HG02970 (cell line): ENCODE data around the gene RWDD1.

Source experiments
- ATAC-seq: cut with Tn5 transposase; IDR thresholded peaks from one replicate; pipeline ENCODE4 v1.9.1; 2021; ENCODE audit warnings: mild to moderate bottlenecking, moderate library complexity, moderate number of reproducible peaks; ENCODE audit not compliant: unreplicated experiment, low FRiP score

RWDD1 gene, protein sequence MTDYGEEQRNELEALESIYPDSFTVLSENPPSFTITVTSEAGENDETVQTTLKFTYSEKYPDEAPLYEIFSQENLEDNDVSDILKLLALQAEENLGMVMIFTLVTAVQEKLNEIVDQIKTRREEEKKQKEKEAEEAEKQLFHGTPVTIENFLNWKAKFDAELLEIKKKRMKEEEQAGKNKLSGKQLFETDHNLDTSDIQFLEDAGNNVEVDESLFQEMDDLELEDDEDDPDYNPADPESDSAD

DNA sequence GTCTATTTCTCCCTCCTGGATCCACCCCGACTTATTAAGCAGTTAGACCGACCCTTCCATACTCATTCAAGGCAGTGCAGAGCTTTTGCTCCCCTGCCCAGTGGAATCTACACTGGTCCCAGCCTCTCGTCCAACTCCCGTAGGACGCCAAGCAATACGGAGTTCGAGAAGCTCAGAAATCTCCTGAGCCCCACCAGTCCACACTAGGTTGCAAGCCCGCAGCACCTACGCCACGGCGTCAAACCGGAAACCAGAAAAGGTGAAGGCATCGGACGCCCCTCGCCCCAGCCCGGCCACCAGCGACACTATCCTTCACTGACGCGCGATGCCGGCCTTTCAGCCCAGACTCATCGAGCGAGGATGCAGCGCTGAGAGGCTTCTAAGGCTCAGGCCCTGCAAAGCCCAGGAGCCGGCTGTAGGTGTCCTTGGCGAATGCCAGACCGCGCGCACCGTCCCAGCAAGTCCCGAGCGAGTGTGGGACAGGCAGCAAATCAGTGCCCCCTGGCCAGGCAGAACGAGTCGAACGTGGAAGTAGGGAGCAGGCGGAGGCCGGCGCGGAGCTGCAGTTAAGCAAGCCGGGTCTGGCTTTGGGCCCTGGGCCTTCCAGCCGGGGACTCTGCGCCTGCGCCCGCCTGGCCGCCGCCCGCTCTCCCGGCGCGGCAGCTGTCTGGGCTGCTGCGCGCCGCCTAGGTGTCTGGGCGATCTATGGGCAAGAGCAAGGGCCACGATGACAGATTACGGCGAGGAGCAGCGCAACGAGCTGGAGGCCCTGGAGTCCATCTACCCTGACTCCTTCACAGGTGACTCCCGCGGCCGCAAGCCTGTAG lies at the start of gene RWDD1:
RWDD1 (plus strand) TSS at position 649 of the 827 bp plus-strand sequence; CDS start at position 728, 79 bp downstream.
- ATAC-seq: peak; percentile 97

DNA sequence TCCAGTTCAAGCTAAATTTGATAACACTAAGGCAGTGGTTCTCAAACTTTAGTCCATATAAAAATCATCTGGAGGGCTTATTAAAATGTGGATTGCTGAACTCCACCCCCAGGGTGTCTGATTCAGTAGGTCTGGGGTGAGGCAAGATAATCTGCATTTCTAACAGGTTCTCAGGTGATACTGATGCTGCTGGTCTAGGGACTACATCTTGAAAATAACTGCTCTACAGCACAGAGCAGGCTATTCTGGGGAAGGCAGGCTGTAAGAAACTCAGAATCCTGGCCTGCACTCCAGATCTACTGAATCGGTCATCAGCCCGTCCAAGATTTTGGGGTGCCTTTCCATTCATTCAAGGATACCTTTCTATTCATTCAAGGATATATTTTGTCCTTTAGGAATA lies 48.4 kb upstream of the RWDD1 start:
- ATAC-seq: no peak

DNA sequence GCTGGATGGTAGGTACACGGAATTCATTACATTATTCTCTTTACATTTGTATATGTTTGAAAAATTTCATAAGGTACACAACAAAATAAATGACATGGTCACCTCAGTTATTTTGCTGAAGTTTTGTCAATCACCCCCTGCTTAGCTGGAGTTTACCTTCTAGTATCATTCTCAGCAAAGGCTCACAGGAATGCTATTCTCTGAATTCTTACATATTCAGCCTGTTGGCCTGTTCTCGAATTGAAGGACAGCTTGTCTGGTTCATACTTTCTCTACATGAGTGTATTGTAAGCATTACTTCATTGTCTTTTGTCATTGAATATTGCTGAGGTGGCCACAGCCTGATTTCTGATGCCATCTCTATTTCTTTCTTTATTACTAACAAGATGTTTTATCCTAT lies 47.1 kb upstream of the RWDD1 start:
- no peak for ATAC-seq

DNA sequence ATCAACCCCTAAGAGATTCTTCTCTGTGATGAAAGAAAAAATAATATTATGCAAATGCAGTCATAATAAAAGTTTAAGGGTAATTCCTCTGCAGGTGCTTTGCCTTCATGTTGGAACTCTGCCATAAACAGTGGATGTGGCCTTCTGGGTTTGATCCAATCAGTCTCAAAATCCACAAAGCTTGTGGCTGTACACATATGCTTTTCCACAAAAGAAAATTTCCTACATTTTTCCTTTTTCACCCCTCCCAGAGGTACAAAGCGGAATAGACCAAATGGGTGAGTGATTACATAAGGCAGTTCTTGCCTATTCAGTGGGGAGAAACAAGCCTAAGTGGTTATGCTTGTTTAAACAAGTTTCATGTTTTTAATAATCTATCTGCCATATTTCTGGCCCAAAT lies 43.2 kb upstream of the RWDD1 start:
- ATAC-seq: no peak

DNA sequence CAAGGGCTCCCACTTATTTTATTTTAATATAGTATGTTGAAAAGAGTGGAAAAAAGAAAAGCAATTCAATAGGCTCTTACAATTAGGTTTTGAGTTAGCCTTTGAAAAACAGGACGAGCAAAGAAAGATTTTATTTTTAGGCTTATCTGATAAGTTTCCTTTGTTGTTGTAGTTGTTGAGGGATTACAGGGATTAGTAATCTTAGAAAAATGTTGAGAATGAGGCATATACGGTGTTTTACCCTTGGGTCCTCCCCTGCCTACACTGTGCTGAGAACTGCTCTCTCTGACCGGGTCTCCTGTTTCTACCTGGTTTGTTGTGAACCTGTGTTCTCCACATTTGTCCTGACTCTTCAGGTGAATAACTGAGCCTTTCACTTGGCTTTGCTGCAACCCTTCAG lies 42.5 kb upstream of the RWDD1 start:
- ATAC-seq: no peak

DNA sequence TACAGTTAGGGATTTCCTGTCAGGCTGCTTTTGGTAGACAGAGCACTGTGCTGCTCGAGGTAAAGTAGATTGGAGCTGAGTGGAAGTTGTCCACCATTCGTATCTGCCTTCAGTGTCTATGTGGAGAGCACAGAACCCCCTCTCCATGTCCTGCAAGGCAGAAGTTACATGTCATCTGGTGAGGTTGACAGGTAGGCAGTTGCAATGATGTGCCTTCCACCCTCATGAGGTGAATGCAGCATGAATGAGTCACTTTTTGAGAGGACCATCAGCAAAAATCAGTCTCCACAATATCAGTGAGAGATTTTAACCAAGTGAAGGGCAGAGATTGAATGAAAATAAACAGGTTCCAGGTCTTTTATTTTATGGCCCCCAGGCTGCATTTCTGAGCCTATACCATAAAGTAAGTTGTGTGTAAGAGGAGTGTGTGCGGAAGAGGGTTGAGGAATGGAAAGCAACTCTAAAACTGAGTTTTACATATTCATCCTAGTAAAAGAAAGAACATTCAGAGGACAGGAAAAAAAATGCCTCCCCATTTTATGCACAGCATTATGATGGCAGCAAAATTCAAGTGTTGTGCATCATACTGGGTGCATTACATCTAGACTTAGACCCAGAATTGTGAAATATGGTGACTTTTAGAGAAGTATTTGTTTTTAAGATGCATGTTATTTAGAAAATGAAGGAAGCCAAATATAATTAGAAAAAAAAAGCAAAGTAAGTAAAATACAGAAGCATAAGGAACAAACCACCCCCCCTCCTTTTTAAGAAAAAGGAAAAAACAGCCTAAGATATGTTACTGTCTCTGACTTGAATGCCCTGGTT lies 41.6 kb upstream of the RWDD1 start:
- no peak for ATAC-seq

DNA sequence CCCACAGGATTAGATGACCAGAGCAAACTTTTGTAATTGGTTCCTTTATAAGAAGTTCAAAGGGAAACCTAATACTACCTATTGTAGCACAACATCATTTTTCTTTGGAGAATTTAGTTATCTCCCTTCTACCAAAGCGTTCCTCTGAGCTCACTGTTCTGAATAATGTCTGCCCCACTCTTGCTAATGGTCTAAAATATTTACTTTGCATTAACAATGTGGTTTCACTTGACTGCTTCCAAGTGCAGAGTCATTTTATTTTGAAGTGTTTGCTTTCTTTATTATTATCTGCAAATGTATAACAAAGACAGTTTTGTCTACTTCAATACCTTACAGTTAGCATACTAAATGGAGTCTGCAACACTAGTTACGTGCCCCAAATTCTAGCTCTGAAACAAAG lies 40.9 kb upstream of the RWDD1 start:
- no peak for ATAC-seq

DNA sequence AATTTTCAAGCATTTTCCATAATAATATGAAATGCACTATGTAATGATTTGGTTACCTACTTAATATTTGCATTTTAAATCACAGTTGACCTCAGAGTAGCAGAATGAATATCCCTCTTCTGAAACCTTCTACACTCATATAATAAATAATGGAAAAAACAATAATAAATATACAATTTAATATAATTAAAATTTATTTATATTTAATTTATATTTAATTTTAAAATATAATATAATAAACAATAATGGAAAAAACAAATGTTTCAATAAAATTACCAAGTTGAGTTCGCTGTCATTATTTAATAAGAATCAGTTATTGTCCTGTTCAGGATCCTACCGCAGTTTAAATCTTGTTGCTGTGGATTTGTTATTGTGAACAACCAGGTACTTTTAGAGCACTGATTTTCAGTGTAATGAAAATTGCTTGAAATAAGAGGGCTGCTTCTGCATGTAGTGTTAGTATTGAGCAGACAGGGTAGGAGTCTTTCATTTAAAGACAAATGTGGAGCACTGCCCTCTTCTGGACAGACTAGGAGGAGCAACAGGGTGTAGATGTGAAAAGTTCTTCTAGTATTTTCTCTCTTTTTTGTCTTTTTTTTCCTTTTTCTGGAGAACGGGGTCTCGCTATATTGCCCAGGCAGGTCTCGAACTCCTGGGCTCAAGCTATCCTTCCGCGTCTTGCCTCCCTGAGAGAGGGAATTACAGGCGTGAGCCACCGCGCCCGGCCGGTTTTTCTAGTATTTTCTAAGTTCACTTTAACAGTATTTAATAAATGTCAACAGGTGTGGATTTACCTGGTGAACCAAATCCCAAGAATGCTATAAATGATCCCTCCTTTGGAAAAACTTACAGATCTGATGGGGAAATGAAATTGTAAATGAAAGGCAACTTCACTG lies 39.4 kb upstream of the RWDD1 start:
- peak; percentile 81 for ATAC-seq

DNA sequence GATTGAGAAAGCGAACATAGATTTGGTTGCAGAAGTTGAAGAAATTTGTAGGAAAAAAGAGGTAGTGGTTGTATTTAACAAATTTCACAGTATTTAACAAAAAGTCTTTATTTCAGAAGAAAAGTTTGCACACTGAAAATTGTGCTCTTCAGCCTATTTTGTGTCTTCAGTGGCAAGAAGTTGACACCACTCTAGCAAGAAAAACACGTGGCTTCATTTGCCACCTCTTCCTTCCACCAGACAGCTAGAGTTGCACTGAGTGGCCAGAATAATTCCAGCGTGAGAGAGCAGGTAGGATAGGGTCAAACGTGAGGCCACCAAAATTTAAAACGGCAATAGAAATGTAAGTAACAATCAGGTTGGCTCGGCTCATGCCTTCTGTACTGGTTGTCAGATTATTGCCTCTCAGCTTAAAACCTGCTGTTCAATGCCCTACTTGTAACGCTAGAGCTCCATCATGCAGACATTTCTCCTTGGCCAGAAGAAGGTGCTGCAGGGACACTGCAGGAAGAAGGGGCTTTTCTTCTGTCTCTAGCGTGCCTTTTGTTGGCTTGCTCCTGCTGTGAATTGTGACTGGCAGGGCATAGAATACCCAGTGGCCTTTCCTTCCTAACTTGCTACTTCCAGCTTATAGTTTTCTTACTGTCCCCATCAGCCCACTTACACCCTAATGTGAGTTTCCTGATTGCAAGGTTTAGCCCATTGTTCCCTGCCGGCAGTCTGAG lies 37.9 kb upstream of the RWDD1 start:
- ATAC-seq: no peak

DNA sequence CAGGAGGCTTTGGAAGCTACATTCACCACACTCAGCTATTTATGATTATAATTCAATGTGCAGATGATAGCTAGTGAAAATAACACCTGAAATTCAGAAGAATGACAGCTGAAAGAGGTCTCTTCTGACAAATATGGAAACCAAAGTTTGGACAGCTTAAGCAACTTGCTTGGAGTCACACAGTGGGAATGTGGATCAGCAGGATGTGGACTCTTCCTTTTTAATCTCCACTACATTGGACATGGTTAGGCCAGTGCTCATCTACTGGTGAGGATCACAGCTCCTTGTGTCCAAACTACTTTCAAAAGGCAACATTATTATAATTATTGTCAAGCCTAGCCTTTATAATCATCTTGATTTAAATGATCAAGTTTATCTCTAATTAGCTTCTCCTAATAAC lies 36.2 kb upstream of the RWDD1 start:
- no peak for ATAC-seq

DNA sequence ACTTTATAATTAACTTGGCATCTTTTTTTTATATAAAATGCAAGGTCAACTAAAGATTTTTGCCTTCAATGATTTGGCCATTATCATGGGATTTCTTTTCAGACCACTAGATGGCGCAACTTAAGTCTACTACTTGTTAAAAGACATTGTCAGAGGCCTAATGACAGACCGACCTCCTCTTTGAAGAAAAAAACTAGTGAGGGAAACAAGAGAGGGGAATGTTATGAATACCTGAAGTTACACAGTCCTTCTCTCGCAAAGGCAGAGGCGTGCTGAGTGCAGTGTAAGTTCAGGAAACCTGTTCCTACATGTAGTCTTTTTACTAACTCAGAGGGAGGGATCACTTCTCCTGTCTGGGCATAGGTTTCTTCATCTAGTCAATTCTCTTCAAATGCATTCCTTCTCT lies 35.1 kb upstream of the RWDD1 start:
- ATAC-seq: no peak

DNA sequence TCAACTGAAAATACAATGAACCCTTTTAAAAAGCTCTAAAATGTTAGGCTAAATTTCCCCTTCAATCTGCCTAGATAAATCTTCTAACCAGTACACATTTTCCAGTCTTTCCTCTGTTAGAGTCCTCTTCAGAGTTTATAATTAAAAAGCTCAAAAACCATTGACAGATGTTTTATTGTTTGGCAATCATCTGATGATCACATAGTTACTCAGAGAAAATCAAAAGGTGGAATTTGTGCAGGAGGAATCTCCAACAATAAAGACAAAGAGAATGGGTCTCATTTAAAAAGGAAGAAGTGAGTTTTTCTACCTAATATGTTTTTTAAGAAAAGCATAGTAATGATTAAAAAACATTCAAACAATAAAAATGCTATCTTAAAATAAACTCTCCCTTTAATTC lies 28.9 kb upstream of the RWDD1 start:
- no peak for ATAC-seq

DNA sequence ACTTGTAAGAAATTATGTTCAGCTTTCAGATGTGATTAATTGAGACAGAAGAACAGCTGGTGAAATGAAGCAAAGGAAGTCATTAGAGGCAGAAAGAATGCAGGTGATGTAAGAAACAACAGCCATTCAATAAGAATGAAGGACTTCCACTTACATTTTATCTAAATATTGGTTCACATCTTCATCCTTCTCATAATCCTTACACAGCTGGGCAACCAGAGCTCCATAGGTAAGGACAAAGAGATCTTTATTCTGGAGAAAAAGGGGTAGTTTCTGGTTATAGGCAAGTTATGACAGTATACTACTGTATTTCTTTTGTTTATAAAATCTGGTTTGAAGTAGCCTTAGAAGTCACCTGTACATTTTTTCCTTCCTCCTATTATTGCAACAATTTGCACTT lies 28.2 kb upstream of the RWDD1 start:
- no peak for ATAC-seq

DNA sequence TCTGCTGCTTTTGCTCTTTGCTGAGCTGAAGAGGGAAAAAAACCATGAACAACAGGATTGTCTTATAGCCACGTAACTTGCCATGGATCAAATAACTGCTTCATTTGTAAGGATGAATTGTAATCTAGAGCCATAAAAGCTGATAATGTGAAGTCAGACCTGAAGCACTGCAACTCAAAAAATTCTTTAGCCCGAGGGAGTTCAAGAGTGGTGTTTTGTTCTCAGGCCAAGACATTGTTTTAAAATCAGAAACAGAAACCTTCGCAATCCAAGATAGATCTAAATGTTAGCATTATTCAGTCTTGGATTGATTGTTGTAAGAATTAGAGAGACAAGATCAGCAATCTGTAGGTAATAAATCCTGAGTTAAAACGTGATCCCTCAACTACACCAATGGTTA lies 25.7 kb upstream of the RWDD1 start, which contains the start of gene TRAPPC3L:
TRAPPC3L (minus strand) TSS at position 34 of the 400 bp plus-strand sequence. CDS start 170 bp downstream, outside the sequence.
- no peak for ATAC-seq

DNA sequence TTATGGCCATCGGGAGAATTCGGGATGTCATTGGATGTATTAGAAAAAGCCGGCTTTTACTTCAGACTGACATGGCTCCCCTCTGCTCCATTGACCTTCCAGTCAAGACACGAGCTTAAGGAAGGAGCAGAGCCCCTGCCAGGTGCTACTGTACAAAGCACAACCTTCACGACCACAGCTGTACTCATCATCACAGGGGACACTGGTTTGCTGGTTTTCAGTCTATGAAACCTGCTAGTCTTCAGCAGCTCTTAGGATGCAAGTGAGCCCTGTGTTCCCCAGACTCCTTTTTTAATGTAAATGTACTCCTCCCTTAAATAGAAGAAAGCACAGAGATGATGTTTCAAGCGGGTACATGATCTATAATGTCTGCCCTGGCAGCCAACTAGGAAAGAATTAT lies 23.9 kb upstream of the RWDD1 start:
- ATAC-seq: no peak

DNA sequence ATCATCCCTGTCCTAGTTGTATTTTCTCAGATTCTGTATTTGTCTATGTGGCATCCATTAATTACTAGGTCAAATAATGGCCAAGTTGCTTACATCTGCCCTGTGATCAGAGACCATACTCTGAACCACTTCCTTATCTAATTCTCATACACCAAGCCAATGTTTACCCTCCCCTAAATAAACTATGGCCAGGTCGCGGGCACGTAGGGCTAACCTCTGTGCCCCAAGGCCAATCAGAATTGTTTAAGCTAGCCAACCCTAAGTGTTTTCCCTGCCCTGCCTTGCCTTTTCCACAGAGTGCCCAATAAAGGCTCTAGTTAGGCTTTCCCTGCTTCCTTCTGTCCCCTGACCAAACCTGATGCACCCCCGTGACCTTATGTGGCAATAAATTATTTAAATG lies 20.5 kb upstream of the RWDD1 start:
- ATAC-seq: no peak

DNA sequence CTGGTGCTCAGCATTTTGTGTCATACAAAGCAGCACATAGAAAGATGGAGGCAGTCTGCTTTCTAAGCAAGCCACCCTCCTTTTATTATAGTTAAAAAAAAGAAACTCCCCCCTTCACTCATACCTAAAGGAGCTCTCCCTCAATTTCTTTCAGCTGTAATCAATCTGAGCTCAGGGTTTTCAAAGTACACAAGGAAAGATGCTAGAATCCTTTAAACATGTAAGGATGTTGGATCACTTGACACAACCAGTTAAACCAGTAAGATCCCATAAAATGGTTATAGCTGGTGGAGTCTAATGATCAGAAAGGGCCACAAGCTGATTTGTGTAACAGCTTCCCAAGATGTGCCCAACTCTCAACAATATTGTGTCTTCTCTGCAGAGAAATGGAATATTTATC lies 17.9 kb upstream of the RWDD1 start, which contains the start of gene CALHM4:
CALHM4 (plus strand) TSS at position 301 of the 400 bp plus-strand sequence; CDS start at position 344, 43 bp downstream.
- no peak for ATAC-seq

DNA sequence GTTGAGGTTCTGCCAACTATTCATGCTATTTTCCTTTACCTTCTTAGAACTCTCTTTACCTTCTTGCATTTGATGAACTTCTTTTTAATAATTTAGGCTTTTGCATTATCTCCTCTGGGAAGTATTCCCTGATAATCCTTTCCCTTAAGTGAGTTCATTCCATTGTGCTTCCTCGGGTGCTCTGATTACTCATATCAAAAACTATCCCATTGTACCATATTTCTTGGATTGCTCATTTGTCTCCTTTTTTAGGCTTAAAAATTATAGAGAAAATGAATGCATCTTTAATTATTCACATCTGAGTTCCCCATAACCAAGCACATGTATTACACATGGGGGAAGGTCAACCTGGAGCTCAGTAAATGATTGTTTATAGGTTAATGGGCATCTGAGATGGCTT lies 15.2 kb upstream of the RWDD1 start:
- ATAC-seq: no peak

DNA sequence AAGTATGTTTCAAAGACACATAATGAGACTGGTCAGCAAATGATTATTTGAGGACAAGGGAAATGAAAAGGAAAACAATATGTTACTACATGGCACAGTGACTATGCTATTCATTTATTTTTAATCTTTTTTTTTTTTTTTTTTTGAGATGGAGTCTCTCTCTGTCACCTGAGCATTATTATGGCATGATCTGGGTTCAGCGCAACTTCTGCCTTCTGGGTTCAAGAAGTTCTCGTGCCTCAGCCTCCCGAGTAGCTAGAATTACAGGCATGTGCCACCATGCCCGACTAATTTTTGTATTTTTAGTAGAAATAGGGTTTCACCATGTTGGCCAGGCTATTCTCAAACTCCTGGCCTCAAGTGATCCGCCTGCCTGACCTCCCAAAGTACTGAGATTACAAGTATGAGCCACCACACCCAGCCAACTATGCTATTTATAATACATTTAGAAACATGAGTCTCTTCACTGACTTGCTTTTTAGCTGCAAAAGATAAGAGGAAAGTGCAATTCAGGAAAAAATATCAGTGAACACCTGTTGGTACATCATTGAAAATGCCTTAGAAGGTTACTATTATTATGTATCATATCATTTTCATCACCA lies 14.4 kb upstream of the RWDD1 start:
- ATAC-seq: no peak
